HUES64 (cell line): ENCODE measurements around the gene LSM14B.
A peak's percentile ranks its signal among the peaks of the same experiment; 100 is the strongest.
"Not testable (repeated sequence)": the region's sequence is repeated elsewhere in the genome, so short reads cannot be mapped to it uniquely, and the experiment has no call there.

Experiments
- H3K27ac ChIP-seq: 2 replicates; pipeline ENCODE4 v1.7.0; 2013; ENCODE audit warnings: low read depth, low read length, inconsistent platforms
- H3K27me3 ChIP-seq: 2 replicates; pipeline ENCODE4 v1.6.1; 2013; ENCODE audit warnings: mild to moderate bottlenecking, low read length; ENCODE audit not compliant: insufficient read depth
- H3K36me3 ChIP-seq: 2 replicates; pipeline ENCODE4 v1.6.1; 2013; ENCODE audit warnings: mild to moderate bottlenecking, low read length; ENCODE audit not compliant: insufficient read depth
- H3K4me1 ChIP-seq: 2 replicates; pipeline ENCODE4 v1.6.1; 2013; ENCODE audit warnings: mild to moderate bottlenecking, low read length, moderate library complexity; ENCODE audit not compliant: insufficient read depth
- H3K4me3 ChIP-seq: 2 replicates; pipeline ENCODE4 v1.5.1; 2013; ENCODE audit warnings: mild to moderate bottlenecking, low read length, moderate library complexity
- H3K9ac ChIP-seq: 2 replicates; pipeline ENCODE4 v1.6.1; 2013; ENCODE audit warnings: mild to moderate bottlenecking, low read depth, low read length
- H3K9me3 ChIP-seq: 2 replicates; pipeline ENCODE4 v1.6.1; 2013; ENCODE audit warnings: low read depth, low read length; ENCODE audit not compliant: insufficient read depth
- WGBS: fragments of 150-250, 120-280 bp; methylation state at CpG from one replicate; pipeline ENCODE4 v1.1.7; 2013; ENCODE audit warnings: missing lambda C conversion rate; 5-methylcytosine and 5-hydroxymethylcytosine counted together

Gene LSM14B

GRCh38 chr20:62142252-62143080 is 20.2 kb downstream of the LSM14B start:
- H3K4me3 ChIP-seq: peak overlapping the region; percentile 66
- 1% methylated on average over 71 of the region's 71 CpGs for WGBS
- H3K9ac ChIP-seq: peak overlapping the region; percentile 93
- peak overlapping the region; percentile 76; the same call in 1 of the 2 replicates for H3K27ac ChIP-seq
- peaks cover 9% of the 10 kb centered on the region for H3K4me1 ChIP-seq
- H3K36me3 ChIP-seq: peaks cover 50% of the 10 kb centered on the region
- no peaks in the 10 kb centered on the region for H3K9me3 ChIP-seq
- H3K27me3 ChIP-seq: no peaks in the 10 kb centered on the region

DNA sequence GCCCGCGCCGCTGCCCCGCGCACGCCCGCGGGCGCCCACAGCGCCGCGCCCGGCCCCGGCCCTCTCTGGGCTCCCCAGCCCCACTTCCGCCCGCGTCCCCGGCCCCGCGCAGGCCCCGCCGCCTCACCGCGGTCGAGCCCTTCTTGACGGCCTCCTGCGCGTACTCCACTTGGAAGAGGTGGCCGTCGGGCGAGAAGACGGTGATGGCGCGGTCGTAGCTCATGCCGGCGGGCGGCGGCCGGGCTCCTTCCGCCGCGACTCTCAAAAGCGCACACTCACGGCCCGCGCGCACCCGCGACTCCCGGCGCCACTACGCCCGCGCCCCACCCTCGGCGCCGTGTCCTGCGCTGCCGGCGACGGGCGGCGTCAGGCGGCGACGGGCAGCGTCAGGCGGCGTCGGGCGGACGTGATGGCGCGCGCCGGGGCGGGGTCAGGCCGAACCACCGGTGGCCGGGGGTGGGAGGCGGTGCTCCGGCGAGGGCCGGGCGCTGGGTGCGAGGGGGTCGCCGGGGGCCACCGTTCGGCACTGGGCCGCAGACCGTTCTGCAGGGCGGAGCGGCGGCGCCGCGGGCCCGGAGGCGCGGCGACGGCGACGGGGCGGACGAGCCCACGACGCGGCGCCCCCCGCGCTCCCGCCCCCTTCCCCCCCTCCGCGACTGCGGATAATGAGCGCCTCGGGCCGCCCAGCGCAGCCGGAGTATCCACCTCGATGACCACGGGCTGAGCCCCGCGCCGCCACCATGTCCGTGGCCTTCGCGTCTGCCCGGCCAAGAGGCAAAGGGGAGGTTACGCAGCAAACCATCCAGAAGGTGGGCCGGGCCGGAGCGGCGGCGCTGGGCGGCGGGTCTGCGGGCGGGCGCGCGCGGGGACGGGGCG is 21.0 kb downstream of the LSM14B start, which contains the start of the genes PSMA7 and SS18L1:
Gene PSMA7 (minus strand): TSS at position 314 of the 876 bp plus-strand sequence. CDS start 91 bp downstream, at position 223.
Gene SS18L1 (plus strand): TSS at position 689 of the 876 bp plus-strand sequence. CDS start 52 bp downstream, at position 741.
- H3K4me1 ChIP-seq: peaks cover 9% of the 10 kb centered on the region
- H3K9me3 ChIP-seq: no peaks in the 10 kb centered on the region
- peaks cover 41% of the 10 kb centered on the region for H3K36me3 ChIP-seq
- under 1% methylated on average over 148 of the region's 148 CpGs for WGBS
- H3K9ac ChIP-seq: peak within 1 kb of the TSS; percentile 93
- no peaks in the 10 kb centered on the region for H3K27me3 ChIP-seq
- peak within 1 kb of the TSS; percentile 66 for H3K4me3 ChIP-seq
- peak within 1 kb of the TSS; percentile 76; the same call in 1 of the 2 replicates for H3K27ac ChIP-seq

DNA sequence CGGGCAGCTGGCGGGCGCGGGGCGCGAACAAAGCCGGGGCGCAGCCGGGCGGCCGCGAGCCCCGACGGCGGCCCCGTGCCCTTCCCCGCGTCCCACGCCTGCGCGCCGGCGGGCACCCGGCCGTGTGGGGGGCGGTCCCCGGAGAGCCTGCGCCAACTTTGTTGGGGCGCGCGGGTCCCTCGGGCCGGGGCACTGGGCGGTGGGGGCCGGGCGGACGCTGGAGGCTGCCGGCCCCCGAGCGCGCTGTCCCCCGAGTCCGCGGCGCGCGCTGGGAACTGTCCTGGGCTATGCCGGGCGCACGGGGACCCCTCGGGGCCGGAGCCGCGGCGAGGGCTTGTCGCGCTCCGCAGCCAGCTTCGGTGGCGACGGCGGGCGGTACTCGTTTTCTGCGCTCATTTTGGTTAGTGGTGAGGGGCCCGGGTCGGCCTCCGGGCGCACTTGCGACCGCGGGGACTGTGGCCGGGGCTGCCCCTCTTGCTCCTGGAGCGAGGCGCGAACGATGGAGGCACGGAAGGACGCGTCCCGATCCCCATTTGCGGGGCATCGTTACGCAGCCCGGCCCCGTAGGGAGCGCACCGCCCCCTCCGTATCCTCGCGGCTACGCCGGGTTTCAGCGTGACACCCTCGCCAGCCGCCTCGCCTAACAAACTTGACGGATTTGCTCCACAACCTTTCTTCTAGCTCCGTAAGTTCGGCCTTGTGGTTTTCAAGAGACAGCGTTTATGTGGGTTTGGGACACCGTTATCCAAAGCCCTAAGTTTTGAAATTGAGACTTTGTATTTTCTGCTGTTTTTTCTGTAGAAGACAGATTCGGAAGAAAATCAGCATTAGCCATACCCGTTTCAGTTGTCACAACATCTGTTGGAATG is 21.9 kb downstream of the LSM14B start:
- H3K9ac ChIP-seq: peak overlapping the region; percentile 93
- H3K27ac ChIP-seq: no peak overlapping the region
- H3K4me3 ChIP-seq: peak overlapping the region; percentile 66
- H3K36me3 ChIP-seq: peaks cover 33% of the 10 kb centered on the region
- no peaks in the 10 kb centered on the region for H3K27me3 ChIP-seq
- H3K4me1 ChIP-seq: peaks cover 9% of the 10 kb centered on the region
- H3K9me3 ChIP-seq: no peaks in the 10 kb centered on the region
- WGBS: 2% methylated on average over 104 of the region's 104 CpGs

DNA sequence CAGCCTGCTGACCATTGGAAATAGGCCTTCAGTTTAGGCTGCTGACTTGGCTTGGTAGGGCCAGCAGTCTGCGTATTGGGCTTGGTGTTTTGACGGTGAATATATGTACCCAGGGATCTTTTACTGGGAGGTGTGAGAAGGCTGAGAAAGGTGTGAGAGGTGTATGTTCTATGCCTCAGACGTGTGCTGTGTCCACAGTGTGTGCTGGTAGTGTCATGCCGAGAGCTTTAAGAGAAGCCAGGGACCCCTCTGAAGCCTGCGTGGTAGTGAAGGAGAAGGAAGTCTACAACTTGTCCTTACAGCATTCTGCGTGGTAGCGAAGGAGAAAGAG is 23.4 kb downstream of the LSM14B start:
- H3K27ac ChIP-seq: no peak overlapping the region
- H3K36me3 ChIP-seq: peaks cover 18% of the 10 kb centered on the region
- no peaks in the 10 kb centered on the region for H3K9me3 ChIP-seq
- WGBS: 93% methylated on average over 7 of the region's 7 CpGs
- H3K9ac ChIP-seq: no peak overlapping the region
- H3K4me3 ChIP-seq: no peak overlapping the region
- peaks cover 15% of the 10 kb centered on the region for H3K4me1 ChIP-seq
- no peaks in the 10 kb centered on the region for H3K27me3 ChIP-seq

GRCh38 chr20:62146019-62146755 is 23.9 kb downstream of the LSM14B start:
- Histone ChIP-seq H3K27me3 (no peaks in the 10 kb centered on the region), H3K27ac (no peak overlapping the region), H3K4me3 (no peak overlapping the region), H3K4me1 (peaks cover 15% of the 10 kb centered on the region), H3K9me3 (no peaks in the 10 kb centered on the region), H3K36me3 (peaks cover 13% of the 10 kb centered on the region), H3K9ac (no peak overlapping the region)
- WGBS: 96% methylated on average over 22 of the region's 22 CpGs

- no peak overlapping the region for H3K4me3 ChIP-seq
- 93% methylated on average over 6 of the region's 6 CpGs for WGBS
- H3K27ac ChIP-seq: no peak overlapping the region
- no peaks in the 10 kb centered on the region for H3K9me3 ChIP-seq
- H3K36me3 ChIP-seq: peaks cover 10% of the 10 kb centered on the region
- no peaks in the 10 kb centered on the region for H3K27me3 ChIP-seq
- peaks cover 12% of the 10 kb centered on the region for H3K4me1 ChIP-seq
- H3K9ac ChIP-seq: no peak overlapping the region
Observed at GRCh38 chr20:62147125-62147524, 24.9 kb downstream of the LSM14B start.

DNA sequence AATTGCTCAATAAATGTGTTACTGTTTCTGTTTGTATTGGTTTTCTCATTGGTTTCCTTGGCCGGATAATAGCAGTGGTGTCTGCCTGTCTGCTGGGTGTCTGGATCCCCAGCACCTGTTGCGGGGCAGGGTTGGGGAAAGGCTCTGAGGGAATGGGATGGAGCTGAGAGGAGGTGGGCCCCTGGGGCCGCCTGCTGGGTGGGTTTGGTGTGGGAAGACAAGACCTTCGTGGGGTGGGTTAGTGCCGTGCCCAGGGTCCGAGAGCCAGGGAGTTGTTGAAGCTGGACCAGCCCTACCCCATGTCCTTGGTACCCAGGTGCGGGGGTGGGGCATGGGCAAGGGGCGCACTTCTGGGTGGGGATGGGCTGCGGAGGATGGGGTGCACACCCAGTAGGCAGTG is 25.3 kb downstream of the LSM14B start:
- no peak overlapping the region for H3K4me3 ChIP-seq
- H3K9ac ChIP-seq: no peak overlapping the region
- H3K27me3 ChIP-seq: no peaks in the 10 kb centered on the region
- no peak overlapping the region for H3K27ac ChIP-seq
- 93% methylated on average over 9 of the region's 9 CpGs for WGBS
- H3K4me1 ChIP-seq: peaks cover 12% of the 10 kb centered on the region
- H3K9me3 ChIP-seq: no peaks in the 10 kb centered on the region
- H3K36me3 ChIP-seq: peaks cover 14% of the 10 kb centered on the region

- Histone ChIP-seq H3K36me3 (peaks cover 16% of the 10 kb centered on the region), H3K4me1 (peaks cover 12% of the 10 kb centered on the region)
- not testable (repeated sequence) for H3K9ac ChIP-seq, H3K27ac ChIP-seq, H3K27me3 ChIP-seq, H3K4me3 ChIP-seq, H3K9me3 ChIP-seq
- WGBS: 95% methylated on average over 10 of the region's 10 CpGs
Observed at GRCh38 chr20:62148383-62148782, 26.1 kb downstream of the LSM14B start.

GRCh38 chr20:62148908-62149314 is 26.6 kb downstream of the LSM14B start:
- no peaks in the 10 kb centered on the region for H3K9me3 ChIP-seq
- H3K27me3 ChIP-seq: no peaks in the 10 kb centered on the region
- no peak overlapping the region for H3K4me3 ChIP-seq
- H3K9ac ChIP-seq: peak overlapping the region; percentile 7; the same call in 1 of the 2 replicates
- peaks cover 12% of the 10 kb centered on the region for H3K4me1 ChIP-seq
- H3K27ac ChIP-seq: no peak overlapping the region; the same call in 1 of the 2 replicates
- WGBS: 91% methylated on average over 18 of the region's 20 CpGs
- H3K36me3 ChIP-seq: peaks cover 16% of the 10 kb centered on the region
